AG10803 (cell line): ENCODE results near the gene WASF1.

Experiments used
- DNase-seq: peaks from one replicate; pipeline ENCODE4 v3.0.0; 2010; ENCODE audit warnings: low read depth
- H3K4me3 ChIP-seq: 2 replicates; pipeline ENCODE4 v1.5.1; 2011; ENCODE audit warnings: mild to moderate bottlenecking, low read length, control low read depth
- TF ChIP-seq, protein P1 (sequence below): conservative IDR thresholded peaks from 2 replicates; pipeline ENCODE4 v1.5.1; 2011; ENCODE audit warnings: mild to moderate bottlenecking, low read length, control low read depth, inconsistent platforms

Gene WASF1

DNA sequence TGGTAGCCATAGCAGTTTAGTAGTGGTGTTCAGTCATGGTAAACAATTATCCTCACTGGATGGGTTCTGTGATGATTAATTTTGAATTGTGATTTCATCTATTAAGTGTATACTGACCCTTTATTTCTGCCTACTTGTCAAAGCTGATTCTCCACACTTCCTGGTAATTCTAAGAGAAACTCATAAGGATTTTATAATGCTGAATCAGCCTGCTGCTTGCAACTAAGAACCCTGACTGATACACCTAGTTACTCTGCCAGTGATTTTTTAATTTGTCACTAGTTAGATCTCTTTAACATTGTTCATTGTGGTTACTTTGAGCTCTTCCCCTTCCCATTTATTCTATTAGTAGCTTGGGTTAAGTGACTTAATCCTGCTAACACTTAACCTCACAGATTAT lies 9.3 kb upstream of the WASF1 start:
- no peak overlapping the region for H3K4me3 ChIP-seq
- peak; percentile 17 for DNase-seq
- TF ChIP-seq, protein P1, sequence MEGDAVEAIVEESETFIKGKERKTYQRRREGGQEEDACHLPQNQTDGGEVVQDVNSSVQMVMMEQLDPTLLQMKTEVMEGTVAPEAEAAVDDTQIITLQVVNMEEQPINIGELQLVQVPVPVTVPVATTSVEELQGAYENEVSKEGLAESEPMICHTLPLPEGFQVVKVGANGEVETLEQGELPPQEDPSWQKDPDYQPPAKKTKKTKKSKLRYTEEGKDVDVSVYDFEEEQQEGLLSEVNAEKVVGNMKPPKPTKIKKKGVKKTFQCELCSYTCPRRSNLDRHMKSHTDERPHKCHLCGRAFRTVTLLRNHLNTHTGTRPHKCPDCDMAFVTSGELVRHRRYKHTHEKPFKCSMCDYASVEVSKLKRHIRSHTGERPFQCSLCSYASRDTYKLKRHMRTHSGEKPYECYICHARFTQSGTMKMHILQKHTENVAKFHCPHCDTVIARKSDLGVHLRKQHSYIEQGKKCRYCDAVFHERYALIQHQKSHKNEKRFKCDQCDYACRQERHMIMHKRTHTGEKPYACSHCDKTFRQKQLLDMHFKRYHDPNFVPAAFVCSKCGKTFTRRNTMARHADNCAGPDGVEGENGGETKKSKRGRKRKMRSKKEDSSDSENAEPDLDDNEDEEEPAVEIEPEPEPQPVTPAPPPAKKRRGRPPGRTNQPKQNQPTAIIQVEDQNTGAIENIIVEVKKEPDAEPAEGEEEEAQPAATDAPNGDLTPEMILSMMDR, result no peak

DNA sequence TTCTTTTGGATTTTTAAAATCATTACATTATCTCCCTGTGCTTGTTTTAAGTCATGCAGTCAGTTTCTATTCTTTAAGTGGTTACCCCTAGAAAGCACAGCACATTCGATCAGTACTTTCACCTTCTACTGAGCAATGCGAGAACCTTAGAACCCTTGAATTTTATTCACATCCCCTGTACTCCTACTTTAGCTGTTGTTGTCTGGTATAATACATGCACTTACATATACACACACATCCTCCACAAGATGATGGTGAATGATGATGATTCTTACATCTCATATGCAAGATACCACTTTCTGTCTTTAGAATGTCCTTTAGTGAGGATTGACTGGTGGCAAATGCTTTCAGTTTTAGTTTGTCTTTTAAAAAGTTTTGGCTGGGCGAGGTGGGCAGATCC lies 6.4 kb upstream of the WASF1 start:
- no peak for DNase-seq

DNA sequence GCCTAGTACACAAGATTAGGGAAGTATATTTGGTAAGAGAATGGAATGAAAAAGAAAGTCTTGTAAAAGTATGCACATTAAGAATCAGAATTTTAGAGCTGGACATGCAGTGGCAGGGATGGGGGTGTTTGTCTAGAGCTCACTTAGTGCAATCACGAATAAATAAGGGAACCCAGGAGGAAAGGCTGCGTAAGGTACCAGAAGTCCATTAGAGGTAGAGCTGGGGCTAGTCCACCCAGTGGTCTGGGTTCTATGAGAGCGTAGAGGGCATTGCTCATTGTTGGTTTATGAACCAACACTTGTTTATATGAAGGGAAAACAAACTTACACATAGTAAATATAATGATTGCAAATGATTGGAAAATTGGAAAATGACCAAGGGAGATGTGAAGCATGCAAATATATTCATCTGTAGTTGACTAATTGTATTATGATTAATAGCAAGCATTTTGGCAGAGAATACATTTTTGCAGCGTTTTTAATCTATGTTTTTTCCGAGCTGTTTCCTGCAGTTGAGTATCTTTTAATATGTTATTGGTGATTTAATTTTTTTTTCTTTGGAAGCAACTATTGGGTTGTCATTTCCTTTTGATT lies 3.9 kb upstream of the WASF1 start:
- TF ChIP-seq, protein P1, result no peak
- no peak overlapping the region for H3K4me3 ChIP-seq
- no peak for DNase-seq

More for the DNA sequence above, 6.4 kb upstream of the WASF1 start:
- TF ChIP-seq, protein P1, result no peak
- no peak overlapping the region for H3K4me3 ChIP-seq

DNA sequence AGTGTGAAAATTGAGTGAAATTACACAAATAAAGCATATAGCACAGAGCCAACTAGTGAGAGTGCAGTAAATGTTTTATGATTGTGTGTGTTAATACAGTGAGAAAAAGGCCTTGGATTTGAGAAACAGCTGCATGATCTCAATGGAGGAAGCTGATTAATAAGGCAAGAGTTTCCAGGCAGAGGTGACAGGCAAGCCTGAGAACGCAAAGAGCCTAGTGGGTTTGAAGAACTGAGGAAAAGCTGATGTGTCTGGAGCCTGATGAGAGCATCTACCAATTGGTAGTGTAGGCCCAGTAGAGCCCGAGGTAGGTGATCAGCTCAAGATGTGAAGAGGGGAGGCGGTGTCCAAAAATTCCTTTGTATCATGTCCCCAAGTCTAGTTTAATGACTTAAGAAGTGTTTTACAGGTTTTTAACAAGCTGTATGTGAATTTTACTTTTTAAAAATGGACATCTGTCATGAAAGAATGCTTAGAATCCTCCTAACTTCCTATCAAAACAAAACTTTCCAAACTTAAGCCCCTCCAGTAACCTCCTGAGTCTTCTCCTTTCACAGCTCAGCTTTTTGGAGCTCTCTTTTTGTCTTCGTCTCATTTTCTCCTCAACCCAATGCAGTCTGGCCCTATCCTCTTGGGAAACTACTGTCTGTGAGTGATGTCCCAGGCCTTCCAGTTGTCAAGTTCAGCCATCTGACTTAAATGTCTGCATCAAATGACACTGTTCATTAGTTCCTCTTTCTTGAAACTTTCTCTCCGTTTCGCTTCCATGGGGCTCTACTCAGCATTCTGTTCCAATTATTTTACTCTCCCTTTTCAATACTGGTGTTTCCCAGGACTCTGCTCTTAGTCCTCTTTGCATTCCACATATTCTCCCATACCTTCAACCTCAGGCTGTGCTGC lies 1.9 kb upstream of the WASF1 start:
- TF ChIP-seq, protein P1, result no peak
- peak; percentile 11 for DNase-seq
- H3K4me3 ChIP-seq, result peak overlapping the region; percentile 97

DNA sequence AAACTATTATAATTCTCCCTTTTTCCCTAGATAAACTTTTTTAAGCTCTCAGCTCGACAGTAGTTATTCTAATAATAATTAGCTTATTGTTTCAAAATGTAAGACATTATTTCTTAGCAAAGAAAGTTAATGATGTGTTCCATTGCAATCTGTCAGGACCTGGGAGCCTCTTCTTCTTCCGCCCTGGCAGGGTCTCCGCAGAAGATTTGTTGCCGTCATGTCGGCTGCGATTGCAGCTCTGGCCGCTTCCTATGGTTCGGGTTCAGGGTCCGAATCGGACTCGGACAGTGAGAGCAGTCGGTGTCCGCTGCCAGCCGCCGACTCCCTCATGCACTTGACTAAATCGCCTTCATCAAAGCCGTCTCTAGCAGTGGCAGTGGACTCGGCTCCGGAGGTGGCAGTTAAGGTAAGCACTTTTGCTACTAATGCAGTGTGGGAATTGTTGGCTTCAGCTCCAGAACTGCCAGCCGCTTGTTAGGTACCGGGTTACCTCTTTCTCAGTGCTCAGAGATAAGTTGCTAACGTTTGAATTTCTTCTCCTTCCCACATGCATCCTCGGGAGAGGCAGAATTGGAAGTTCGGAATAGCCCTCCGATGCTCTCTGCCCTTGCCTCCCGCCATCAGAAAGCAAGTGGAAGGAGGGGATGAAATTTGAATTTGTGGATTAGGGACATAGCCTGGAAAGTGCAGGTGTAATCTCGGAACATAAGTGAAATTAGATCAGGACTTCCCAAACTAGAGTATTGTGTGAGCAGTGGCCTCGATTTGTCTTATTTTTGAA lies 948 bp upstream of the WASF1 start, which contains the start of gene CDC40:
TSS of gene CDC40 (plus strand) at position 200 of the 781 bp plus-strand sequence. CDS start at position 218, 18 bp downstream.
- TF ChIP-seq, protein P1, result no peak
- peak within 1 kb of the TSS; percentile 97 for H3K4me3 ChIP-seq
- no peak for DNase-seq

DNA sequence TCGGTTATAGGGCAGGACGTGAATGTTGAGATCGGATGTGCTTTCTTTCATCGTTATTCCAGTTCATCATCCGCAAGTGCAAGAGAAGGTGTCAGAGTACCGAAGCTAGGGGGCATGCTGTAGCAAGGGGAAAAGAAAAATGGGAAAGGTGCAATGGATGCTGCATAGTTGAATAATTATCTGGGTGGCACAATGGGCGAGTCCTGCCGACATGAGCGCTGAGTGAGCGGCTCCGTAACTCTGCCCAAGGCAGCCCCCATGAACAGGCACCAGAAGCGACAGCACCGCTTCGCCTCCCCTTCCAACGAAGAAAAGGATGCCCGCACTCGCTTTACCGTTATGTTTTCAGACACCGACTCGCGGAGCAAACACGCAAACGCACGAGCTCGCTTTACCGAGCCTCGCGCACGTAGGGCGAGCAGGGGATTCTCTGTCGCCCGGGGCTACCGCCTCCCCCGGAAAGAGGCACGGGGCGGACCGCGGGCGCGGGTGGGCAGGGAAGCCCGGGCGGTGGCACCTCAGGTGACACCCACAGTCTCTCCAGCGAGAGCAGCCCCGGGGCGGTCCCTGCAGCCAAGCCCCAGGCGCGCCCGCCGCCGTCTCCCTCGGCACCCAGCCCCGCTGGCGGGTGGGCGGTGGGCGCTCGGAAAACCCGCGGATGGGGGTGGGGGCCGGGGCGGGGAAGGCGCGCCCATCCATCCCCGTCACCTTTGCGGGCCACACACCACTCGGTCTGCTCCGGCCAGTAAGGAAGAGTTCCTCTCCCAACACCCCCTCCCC lies 654 bp downstream of the WASF1 start:
- DNase-seq, result peak; percentile 64
- peak overlapping the region; percentile 85 for H3K4me3 ChIP-seq
- TF ChIP-seq, protein P1, result peak; percentile 84
